Measurements from ENCODE around the gene RFT1.

DNA sequence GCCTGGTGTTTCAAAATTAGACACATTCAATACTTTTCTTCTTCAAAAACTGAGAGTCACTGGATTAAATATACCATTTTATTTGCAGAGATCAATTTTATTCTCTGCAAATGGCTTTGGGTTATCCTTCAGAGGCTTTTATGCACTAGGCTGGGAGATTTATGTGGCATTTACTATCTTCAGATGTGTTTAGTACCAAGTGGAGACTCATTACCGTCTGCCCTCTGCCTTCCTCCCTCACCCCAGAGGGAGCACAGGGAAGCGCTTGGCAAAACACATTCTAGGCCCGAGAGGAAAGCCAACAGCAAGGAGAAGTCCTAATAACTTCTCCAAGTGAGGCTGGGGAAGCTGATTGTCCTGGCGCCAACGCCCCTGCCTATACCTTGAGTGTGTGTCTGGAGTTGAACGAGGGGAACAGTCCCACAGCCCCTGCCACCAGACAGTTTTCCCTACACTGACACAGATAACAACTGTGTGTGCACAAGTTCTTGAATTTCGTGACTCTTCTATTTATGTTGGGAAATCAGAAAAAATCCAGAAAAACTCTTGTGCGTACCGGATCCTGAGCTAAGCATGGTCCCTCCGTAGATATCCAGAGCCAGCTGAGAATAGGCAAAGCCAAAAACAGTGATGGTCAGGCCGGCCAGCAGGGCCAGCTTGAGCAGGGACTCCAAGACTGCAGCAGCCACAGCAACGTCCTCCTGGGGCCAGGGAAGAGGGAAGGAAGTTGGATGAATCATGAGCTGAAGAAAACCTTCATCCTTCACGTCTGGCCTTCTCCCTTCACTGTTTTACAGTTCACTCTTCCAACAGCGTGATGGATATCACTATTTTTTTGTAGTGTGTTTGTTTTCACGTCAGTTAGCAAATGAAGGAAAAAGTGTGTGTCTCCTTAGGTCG, 26.6 kb downstream of the RFT1 start:
- TF ChIP-seq POLR2A (IDR thresholded peaks at IDR 0.05) = no peak
- no peak for TF ChIP-seq CTCF (IDR thresholded peaks at IDR 0.05)
- TF ChIP-seq EP300 (IDR thresholded peaks at IDR 0.05) = no peak

Measured in ovary (tissue), 3 donors.